Measurements from ENCODE around the gene ERVK3-1.
A peak's percentile ranks its signal among the peaks of the same experiment; 100 is the strongest.

DNA sequence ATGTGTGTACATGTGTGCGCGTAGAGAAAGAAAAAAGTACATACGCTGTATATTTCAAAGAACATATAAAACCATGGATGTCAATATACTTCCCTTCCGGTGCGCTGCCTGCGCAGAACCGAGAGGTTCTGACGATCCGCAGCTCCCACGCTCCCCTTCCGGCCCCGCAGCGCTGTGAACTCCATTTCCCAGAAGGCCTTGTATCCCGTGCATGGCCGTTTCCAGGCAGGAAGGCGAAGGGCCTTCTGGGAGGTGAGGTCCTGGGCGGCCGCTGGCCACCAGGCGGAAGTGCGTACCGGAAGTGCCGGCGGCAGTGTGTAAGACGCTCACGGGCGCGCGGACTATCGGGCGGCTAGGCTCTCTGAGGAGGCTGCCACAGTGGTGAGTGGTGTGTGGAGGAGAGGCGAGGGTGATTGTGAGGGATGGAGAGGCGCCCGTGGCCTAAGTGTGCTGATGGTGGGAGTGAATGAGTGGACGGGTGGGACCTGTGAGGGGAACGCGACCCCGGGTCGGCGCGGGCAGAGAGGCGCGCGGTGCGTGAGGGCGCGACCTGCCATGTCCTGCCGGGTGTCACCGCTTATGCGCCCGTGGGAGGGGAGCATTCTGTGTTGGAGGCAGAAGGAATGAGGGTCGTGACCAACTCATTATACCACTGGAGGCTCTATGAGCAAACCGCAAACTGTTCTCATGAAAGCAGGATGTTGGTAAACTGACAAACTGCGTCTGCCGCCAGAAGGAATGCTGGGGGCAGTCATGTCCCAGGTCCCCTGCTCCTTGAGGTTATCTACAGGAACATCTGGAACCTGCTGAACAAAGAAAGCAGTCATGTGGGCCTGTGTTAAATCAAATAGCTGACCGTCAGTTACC lies at the start of gene ERVK3-1:
- TF ChIP-seq FOXK2 (IDR thresholded peaks at IDR 0.05) (no peak), FOXM1 (IDR thresholded peaks at IDR 0.05; ENCODE audit: borderline replicate concordance) (no peak), FOXA1 (IDR thresholded peaks at IDR 0.05) (no peak), BHLHE40 (IDR thresholded peaks at IDR 0.05; ENCODE audit: borderline replicate concordance) (no peak), SP1 (IDR thresholded peaks at IDR 0.05) (no peak), ZNF384 (IDR thresholded peaks at IDR 0.05) (no peak), CTBP1 (IDR thresholded peaks at IDR 0.05; ENCODE audit: borderline replicate concordance) (peak; percentile 34; the same call in 1 of the 2 replicates), SUZ12 (IDR thresholded peaks at IDR 0.05) (peak; percentile 90)

All from HEK293T (cell line).